HL-60 (cell line): ENCODE measurements around the gene QRICH2.

ENCODE experiments used
- DNase-seq, 2 experiments: peaks; one replicate each; pipeline ENCODE4 v3.0.0-alpha.2; 2010 to 2020; ENCODE audit warnings: low read depth in 1 of 2, low spot score in 1 of 2
- H3K27ac ChIP-seq: fragments of 250-450 bp; sonication (Bioruptor Pico); replicated peaks from 2 replicates; pipeline ENCODE4 v1.5.1; 2020; ENCODE audit warnings: mild to moderate bottlenecking, moderate library complexity
- H3K27me3 ChIP-seq: fragments of 250-450 bp; sonication (Bioruptor Pico); 2 replicates; pipeline ENCODE4 v1.5.1; 2021; ENCODE audit warnings: mild to moderate bottlenecking, moderate library complexity; ENCODE audit not compliant: insufficient read depth, poor library complexity, severe bottlenecking
- H3K4me3 ChIP-seq: replicated peaks from 2 replicates; pipeline ENCODE4 v1.5.1; 2011; ENCODE audit warnings: mild to moderate bottlenecking, control low read depth, low read length; ENCODE audit not compliant: insufficient read depth
- CTCF ChIP-seq: IDR thresholded peaks from one replicate; pipeline ENCODE4 v1.5.1; 2011; ENCODE audit warnings: low read length, control low read depth, inconsistent platforms; ENCODE audit not compliant: insufficient read depth
- GABPA ChIP-seq: IDR thresholded peaks from 2 replicates; pipeline ENCODE4 v1.6.1; 2012; ENCODE audit warnings: low read depth
- POLR2AphosphoS5 ChIP-seq: IDR thresholded peaks from 2 replicates; pipeline ENCODE4 v1.6.1; 2012; ENCODE audit warnings: low read depth
- REST ChIP-seq: IDR thresholded peaks from 2 replicates; pipeline ENCODE4 v1.6.1; 2012; ENCODE audit warnings: low read depth; ENCODE audit not compliant: insufficient replicate concordance
- SPI1 ChIP-seq: IDR thresholded peaks from 2 replicates; pipeline ENCODE4 v1.6.1; 2012; ENCODE audit warnings: low read depth, mild to moderate bottlenecking, borderline replicate concordance

Gene QRICH2

GRCh38 chr17:76273445-76274111 is 34.5 kb downstream of the QRICH2 start:
- TF ChIP-seq SPI1 = no peak
- no peak for TF ChIP-seq POLR2AphosphoS5
- no peak for TF ChIP-seq REST
- no peak for TF ChIP-seq CTCF
- no peak for TF ChIP-seq GABPA
- no peak for DNase-seq
- Histone ChIP-seq H3K27me3 (no peaks in the 10 kb centered on the region), H3K4me3 (no peak overlapping the region), H3K27ac (no peak overlapping the region)

- TF ChIP-seq SPI1 (peak; percentile 75; the same call in 1 of the 2 replicates), REST (no peak)
- H3K4me3 ChIP-seq = no peak overlapping the region
- no peak overlapping the region; the same call in 1 of the 2 replicates for H3K27ac ChIP-seq
- no peaks in the 10 kb centered on the region for H3K27me3 ChIP-seq
- DNase-seq = peak in 1 of 2 experiments; percentile 50
These were observed 35.3 kb downstream of the QRICH2 start for GRCh38 chr17:76272541-76273444.

- no peak for DNase-seq
- H3K27ac ChIP-seq = no peak overlapping the region; the same call in 1 of the 2 replicates
- no peak overlapping the region for H3K4me3 ChIP-seq
These were observed 36.2 kb downstream of the QRICH2 start for GRCh38 chr17:76271669-76272540.

More at GRCh38 chr17:76271669-76272540, 36.2 kb downstream of the QRICH2 start:
- TF ChIP-seq CTCF (no peak), REST (no peak), SPI1 (no peak), GABPA (no peak), POLR2AphosphoS5 (peak; percentile 63; the same call in 1 of the 2 replicates)
- no peaks in the 10 kb centered on the region for H3K27me3 ChIP-seq
